ENCODE measurements around the gene SLC25A21. TPM values are rescaled to one million over a fixed set of nuclear protein-coding genes. Genes with fewer than 3 reads are reported as not detected.

SLC25A21 gene
- total RNA-seq, 4 donors from 2014 or later = 0.82 to 11.1 TPM; not detected in 2

- H3K27ac ChIP-seq = no peak overlapping the region
- no peak overlapping the region for H3K4me3 ChIP-seq
- intact Hi-C loops (cut with DNase I; ENCODE audit: low total_unique reads) (no loop called here), in situ Hi-C loops (cut with MboI; ENCODE audit: low pct_ligation_motif_present in 1 of 4, low pct_unique_long_range_greater_than_20kb in 1 of 4, low sequenced_read_pairs in 3 of 4) (loop anchor here in 3 of 4 donors (10.0 to 25.0 kb wide), 3 partner anchors 274 to 299 kb away; partner anchors contain the start of gene PAX9 (in 1 of the 3))
- no peaks in the 10 kb centered on the region for H3K36me3 ChIP-seq
- 55 to 71% methylated on average over 4 to 6 of the region's 6 CpGs for WGBS, 2 donors (ENCODE audit: low coverage in 1 of 2)
- H3K4me1 ChIP-seq = no peaks in the 10 kb centered on the region
- no peaks in the 10 kb centered on the region for H3K9me3 ChIP-seq
- peaks cover 14% of the 10 kb centered on the region for H3K27me3 ChIP-seq
- TF ChIP-seq POLR2AphosphoS5 (IDR thresholded peaks at IDR 0.05) (no peak), EP300 (IDR thresholded peaks at IDR 0.05; ENCODE audit: low read depth) (no peak), CTCF (IDR thresholded peaks at IDR 0.05) (no peak), POLR2A (IDR thresholded peaks at IDR 0.05) (no peak)
- no peak for DNase-seq
Measured at GRCh38 chr14:36935976-36936678, 236.3 kb downstream of the SLC25A21 start.

GRCh38 chr14:36934304-36934703 lies 238.1 kb downstream of the SLC25A21 start:
- no peak overlapping the region for H3K4me3 ChIP-seq
- in situ Hi-C loops (cut with MboI; ENCODE audit: low pct_ligation_motif_present in 1 of 4, low pct_unique_long_range_greater_than_20kb in 1 of 4, low sequenced_read_pairs in 3 of 4) (loop anchor here in 3 of 4 donors (10.0 to 25.0 kb wide), 3 partner anchors 272 to 297 kb away; partner anchors contain the start of gene PAX9 (in 1 of the 3)), intact Hi-C loops (cut with DNase I; ENCODE audit: low total_unique reads) (no loop called here)
- DNase-seq = no peak
- no peaks in the 10 kb centered on the region for H3K27me3 ChIP-seq
- WGBS, 2 donors (ENCODE audit: low coverage in 1 of 2) = 36 to 64% methylated on average over 1 of the region's 1 CpG
- TF ChIP-seq POLR2A (IDR thresholded peaks at IDR 0.05) (no peak), CTCF (IDR thresholded peaks at IDR 0.05) (no peak), EP300 (IDR thresholded peaks at IDR 0.05; ENCODE audit: low read depth) (no peak), POLR2AphosphoS5 (IDR thresholded peaks at IDR 0.05) (no peak)
- H3K4me1 ChIP-seq = no peaks in the 10 kb centered on the region
- H3K27ac ChIP-seq = no peak overlapping the region
- H3K9me3 ChIP-seq = no peaks in the 10 kb centered on the region
- no peaks in the 10 kb centered on the region for H3K36me3 ChIP-seq

- no peak overlapping the region for H3K27ac ChIP-seq
- TF ChIP-seq EP300 (IDR thresholded peaks at IDR 0.05; ENCODE audit: low read depth) (no peak), CTCF (IDR thresholded peaks at IDR 0.05) (no peak), POLR2A (IDR thresholded peaks at IDR 0.05) (no peak), POLR2AphosphoS5 (IDR thresholded peaks at IDR 0.05) (no peak)
- DNase-seq = no peak
- intact Hi-C loops (cut with DNase I; ENCODE audit: low total_unique reads) = no loop called here
- H3K36me3 ChIP-seq = no peaks in the 10 kb centered on the region
- no peaks in the 10 kb centered on the region for H3K27me3 ChIP-seq
- H3K9me3 ChIP-seq = no peaks in the 10 kb centered on the region
- in situ Hi-C loops (cut with MboI; ENCODE audit: low pct_ligation_motif_present in 1 of 4, low pct_unique_long_range_greater_than_20kb in 1 of 4, low sequenced_read_pairs in 3 of 4) = loop anchor here in 3 of 4 donors (10.0 to 25.0 kb wide), 3 partner anchors 269 to 294 kb away; partner anchors contain the start of gene PAX9 (in 1 of the 3)
- no peaks in the 10 kb centered on the region for H3K4me1 ChIP-seq
- no peak overlapping the region for H3K4me3 ChIP-seq
- WGBS, 2 donors (ENCODE audit: low coverage in 1 of 2) = 75 to 85% methylated on average over 2 of the region's 2 CpGs
Measured at GRCh38 chr14:36931791-36932190, 240.6 kb downstream of the SLC25A21 start.

GRCh38 chr14:36928432-36928831 lies 244.0 kb downstream of the SLC25A21 start:
- DNase-seq = no peak
- Histone ChIP-seq H3K4me1 (no peaks in the 10 kb centered on the region), H3K9me3 (no peaks in the 10 kb centered on the region), H3K4me3 (no peak overlapping the region), H3K36me3 (no peaks in the 10 kb centered on the region), H3K27me3 (no peaks in the 10 kb centered on the region), H3K27ac (no peak overlapping the region)
- 78 to 80% methylated on average over 4 of the region's 4 CpGs for WGBS, 2 donors (ENCODE audit: low coverage in 1 of 2)
- in situ Hi-C loops (cut with MboI; ENCODE audit: low pct_ligation_motif_present in 1 of 4, low pct_unique_long_range_greater_than_20kb in 1 of 4, low sequenced_read_pairs in 3 of 4) (loop anchor here in 2 of 4 donors (25.0 kb wide), 2 partner anchors 266 to 291 kb away; partner anchors contain the start of gene PAX9 (in 1 of the 2)), intact Hi-C loops (cut with DNase I; ENCODE audit: low total_unique reads) (no loop called here)
- TF ChIP-seq EP300 (IDR thresholded peaks at IDR 0.05; ENCODE audit: low read depth) (no peak), POLR2AphosphoS5 (IDR thresholded peaks at IDR 0.05) (no peak), POLR2A (IDR thresholded peaks at IDR 0.05) (no peak), CTCF (IDR thresholded peaks at IDR 0.05) (no peak)
